ENCODE data around the gene PRDM2. TPM values are rescaled to one million over a fixed set of nuclear protein-coding genes. Genes with fewer than 3 reads are reported as not detected.

PRDM2 gene
- polyA plus RNA-seq, 4 donors, result 35.7 to 41.4 (median 40.1) TPM

Other genes with a start within 250 kb of the PRDM2 start
- gene LRRC38, start 186.2 kb upstream of the PRDM2 start, polyA plus RNA-seq (ENCODE audit: insufficient read length in 4 of 4), result 1 to 10 TPM in 1 of 4 donors, under 1 TPM in 1, not detected in 2; 0.45 to 7.7 TPM
- gene PDPN, start 116.4 kb upstream of the PRDM2 start, polyA plus RNA-seq (ENCODE audit: insufficient read length in 4 of 4), result 10 to 100 TPM; 15.1 to 99.8 (median 20.9) TPM

All from left renal pelvis (tissue), 4 donors.